MM.1S (cell line): ENCODE measurements around the gene IFI30.

Experiments used
- DNase-seq: peaks from one replicate; pipeline ENCODE4 v3.0.0-alpha.2; 2015
- H2AFZ ChIP-seq: fragments of 300-600 bp; sonication (generic); 2 replicates; pipeline ENCODE4 v1.6.0; 2016; ENCODE audit warnings: antibody characterized with exemption, low read length
- H3F3A ChIP-seq: fragments of 300-600 bp; sonication (generic); 2 replicates; pipeline ENCODE4 v1.6.1; 2016; ENCODE audit warnings: mild to moderate bottlenecking, antibody characterized with exemption, low read length, moderate library complexity, mixed read lengths; ENCODE audit not compliant: insufficient read depth
- H3K27ac ChIP-seq: fragments of 300-600 bp; sonication (generic); 2 replicates; pipeline ENCODE4 v1.5.1; 2016; ENCODE audit warnings: mild to moderate bottlenecking, low read length
- H3K27me3 ChIP-seq: fragments of 300-600 bp; sonication (generic); replicated peaks from 2 replicates; pipeline ENCODE4 v1.6.0; 2016; ENCODE audit warnings: low read length; ENCODE audit not compliant: insufficient read depth
- H3K36me3 ChIP-seq: fragments of 300-600 bp; sonication (generic); replicated peaks from 2 replicates; pipeline ENCODE4 v1.6.1; 2016; ENCODE audit warnings: mild to moderate bottlenecking, low read length, mixed read lengths; ENCODE audit not compliant: insufficient read depth
- H3K4me1 ChIP-seq: fragments of 300-600 bp; sonication (generic); 2 replicates; pipeline ENCODE4 v1.6.1; 2016; ENCODE audit warnings: low read length, mixed read lengths
- H3K4me2 ChIP-seq: fragments of 300-600 bp; sonication (generic); 2 replicates; pipeline ENCODE4 v1.6.0; 2016; ENCODE audit warnings: low read depth, low read length
- H3K4me3 ChIP-seq: fragments of 300-600 bp; sonication (generic); 2 replicates; pipeline ENCODE4 v1.5.1; 2016; ENCODE audit warnings: low read length, mixed read lengths
- H3K79me2 ChIP-seq: fragments of 300-600 bp; sonication (generic); 2 replicates; pipeline ENCODE4 v1.6.1; 2016; ENCODE audit warnings: mixed run types, low read length, mixed read lengths
- H3K9ac ChIP-seq: fragments of 300-600 bp; sonication (generic); 2 replicates; pipeline ENCODE4 v1.6.1; 2016; ENCODE audit warnings: low read length, mixed read lengths
- H3K9me2 ChIP-seq: fragments of 300-600 bp; sonication (generic); replicated peaks from 2 replicates; pipeline ENCODE4 v1.6.1; 2016; ENCODE audit warnings: mild to moderate bottlenecking, low read length, mixed read lengths; ENCODE audit not compliant: insufficient read depth
- H3K9me3 ChIP-seq: fragments of 300-600 bp; sonication (generic); replicated peaks from 2 replicates; pipeline ENCODE4 v1.6.1; 2016; ENCODE audit warnings: mild to moderate bottlenecking, low read length, mixed read lengths; ENCODE audit not compliant: insufficient read depth
- H4K20me1 ChIP-seq: fragments of 300-600 bp; sonication (generic); 2 replicates; pipeline ENCODE4 v1.6.1; 2016; ENCODE audit warnings: mild to moderate bottlenecking, low read length, moderate library complexity, mixed read lengths; ENCODE audit not compliant: insufficient read depth
- CTCF ChIP-seq: fragments of 300-600 bp; sonication (generic); IDR thresholded peaks from 2 replicates; pipeline ENCODE4 v1.5.1; 2016; ENCODE audit warnings: antibody characterized with exemption, low read length, mixed read lengths
- EZH2 ChIP-seq: fragments of 300-600 bp; sonication (generic); optimal IDR thresholded peaks from 2 replicates; pipeline ENCODE3; 2017; ENCODE audit warnings: low read depth, mild to moderate bottlenecking, antibody characterized with exemption, low read length, mixed read lengths
- EZH2phosphoT487 ChIP-seq: fragments of 300-600 bp; sonication (generic); IDR thresholded peaks from 2 replicates; pipeline ENCODE4 v1.6.1; 2018; ENCODE audit warnings: antibody characterized with exemption, low read length

Gene IFI30

GRCh38 chr19:18226956-18227780, 53.6 kb downstream of the IFI30 start:
- Histone ChIP-seq H3K4me3 (no peak overlapping the region), H3K4me2 (no peak overlapping the region), H3K79me2 (no peaks in the 10 kb centered on the region), H3K27me3 (peaks cover 69% of the 10 kb centered on the region), H3K4me1 (no peaks in the 10 kb centered on the region), H4K20me1 (no peaks in the 10 kb centered on the region), H3K27ac (no peak overlapping the region), H3K9me2 (no peaks in the 10 kb centered on the region), H3K36me3 (no peaks in the 10 kb centered on the region), H3K9me3 (no peaks in the 10 kb centered on the region), H3F3A (no peaks in the 10 kb centered on the region), H3K9ac (no peak overlapping the region), H2AFZ (no peak overlapping the region)
- TF ChIP-seq EZH2: no peak
- TF ChIP-seq CTCF: no peak
- no peak for TF ChIP-seq EZH2phosphoT487
- no peak for DNase-seq
